Smooth muscle cell of trachea (primary cell): ENCODE results near the gene SEC24B. TPM values are rescaled to one million over a fixed set of nuclear protein-coding genes. Genes with fewer than 3 reads are reported as not detected.

Source experiments
- total RNA-seq: library from RNA; depleted of rRNA; stranded (reverse); fragments of >200 nt; gene quantifications from 2 replicates; pipeline ENCODE4 v1.2.1, GENCODE V29; 2014

The SEC24B gene
- 14.6 and 14.7 TPM in 2 replicates for total RNA-seq

DNA sequence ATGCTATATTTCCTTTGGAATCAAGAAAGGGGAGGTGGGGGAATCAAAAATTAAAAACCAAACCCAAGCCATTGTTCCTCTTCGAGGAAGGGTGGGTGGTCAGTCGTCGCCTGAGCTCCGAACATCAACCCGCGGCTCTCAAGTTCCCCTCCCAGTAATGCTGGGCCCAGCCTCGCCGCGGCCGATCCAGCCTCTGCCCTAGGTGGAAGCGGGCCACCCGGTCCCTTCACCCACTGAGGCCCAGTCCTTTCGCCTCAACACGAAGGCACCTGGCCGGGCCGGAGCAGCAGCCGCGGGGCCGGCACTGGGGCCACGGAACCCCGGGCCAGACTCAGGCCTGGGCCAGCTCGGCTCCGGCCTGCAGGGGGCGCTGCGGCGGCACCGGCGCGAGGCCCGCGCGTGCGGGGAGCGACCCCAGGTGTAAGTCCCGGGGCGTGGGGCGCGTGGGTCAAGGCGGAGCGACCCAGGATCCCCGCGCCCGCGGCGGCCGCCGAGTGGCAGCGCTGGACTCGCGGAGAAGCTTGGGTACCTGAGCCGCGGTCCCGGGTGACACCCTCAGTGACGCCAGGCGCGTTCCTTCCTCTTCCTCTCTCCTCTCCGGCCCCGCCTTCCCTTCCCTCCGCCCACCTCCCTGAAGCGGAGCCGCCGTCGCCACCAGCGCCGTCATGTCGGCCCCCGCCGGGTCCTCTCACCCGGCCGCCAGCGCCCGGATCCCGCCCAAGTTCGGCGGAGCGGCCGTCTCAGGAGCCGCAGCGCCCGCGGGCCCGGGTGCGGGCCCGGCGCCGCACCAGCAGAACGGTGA, at the start of gene SEC24B:
SEC24B (plus strand) TSS at position 611 of the 802 bp plus-strand sequence; CDS start at position 666, 55 bp downstream.

DNA sequence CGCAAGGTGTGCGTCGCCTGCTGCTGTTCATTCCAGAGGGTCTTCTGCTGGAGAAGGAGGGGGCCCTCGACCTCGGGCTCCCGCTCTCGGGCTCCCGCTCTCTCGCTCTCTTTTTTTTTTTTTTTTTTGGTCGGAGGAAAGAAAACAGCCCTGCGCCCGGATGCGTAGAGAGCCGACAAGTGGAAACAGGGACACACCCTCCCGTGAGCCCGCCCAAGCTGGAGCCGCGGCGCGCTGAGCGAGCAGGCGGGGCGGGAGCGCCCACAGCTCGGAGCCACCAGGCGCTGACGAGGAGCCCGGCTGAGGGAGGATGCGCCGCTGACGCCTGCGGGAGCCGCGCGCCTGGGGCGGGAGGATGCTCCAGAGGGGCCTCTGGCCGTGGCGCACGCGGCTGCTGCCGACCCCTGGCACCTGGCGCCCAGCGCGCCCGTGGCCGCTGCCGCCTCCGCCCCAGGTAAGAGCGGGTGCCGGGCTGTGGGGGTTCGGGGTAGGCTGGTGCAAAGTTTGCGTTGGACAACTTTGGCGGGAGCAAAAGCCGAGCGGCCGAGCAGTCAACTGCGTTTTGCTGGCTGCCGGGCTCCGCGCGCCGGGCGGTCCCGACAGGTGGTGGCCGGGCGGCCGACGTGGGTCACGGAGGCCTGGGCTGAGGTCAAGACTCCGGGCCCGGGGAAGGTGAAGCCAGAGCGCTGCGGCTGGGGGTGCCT, 126.5 kb downstream of the SEC24B start, which contains the start of gene MCUB:
MCUB (plus strand) TSS at position 264 of the 704 bp plus-strand sequence; CDS start at position 356, 92 bp downstream.

Other genes starting within 250 kb of the SEC24B start
- 0.17 and 1.7 TPM in 2 replicates for gene COL25A1, start 131.2 kb upstream of the SEC24B start, total RNA-seq
- 21.2 and 40.9 TPM in 2 replicates for gene MCUB, start 126.4 kb downstream of the SEC24B start, total RNA-seq